Choroid plexus epithelial cell (primary cell): ENCODE data around the gene KDM1B.
"Not testable (repeated sequence)": the region's sequence is repeated elsewhere in the genome, so short reads cannot be mapped to it uniquely, and the experiment has no call there.

ENCODE experiments used
- DNase-seq: peaks from one replicate; pipeline ENCODE4 v3.0.0-alpha.2; 2010; ENCODE audit warnings: low read depth
- H3K4me3 ChIP-seq: 2 replicates; pipeline ENCODE4 v1.5.1; 2011; ENCODE audit warnings: low read depth, mild to moderate bottlenecking, control low read depth, low read length, moderate library complexity
- CTCF ChIP-seq: conservative IDR thresholded peaks from 2 replicates; pipeline ENCODE4 v1.5.1; 2011; ENCODE audit warnings: low read depth, mild to moderate bottlenecking, control low read depth, inconsistent platforms, low read length, moderate library complexity

Gene KDM1B

GRCh38 chr6:18165751-18166150, 10.5 kb downstream of the KDM1B start:
- TF ChIP-seq CTCF = no peak
- DNase-seq = no peak
- no peak overlapping the region for H3K4me3 ChIP-seq

- DNase-seq = no peak
- TF ChIP-seq CTCF = no peak
- no peak overlapping the region for H3K4me3 ChIP-seq
These were observed 11.3 kb downstream of the KDM1B start for GRCh38 chr6:18166312-18167036.

- DNase-seq = no peak
- no peak for TF ChIP-seq CTCF
- no peak overlapping the region for H3K4me3 ChIP-seq
These were observed 13.0 kb downstream of the KDM1B start for GRCh38 chr6:18168264-18168663.

GRCh38 chr6:18171871-18172270, 16.6 kb downstream of the KDM1B start:
- TF ChIP-seq CTCF = no peak
- no peak for DNase-seq
- no peak overlapping the region for H3K4me3 ChIP-seq

GRCh38 chr6:18176198-18176597, 21.0 kb downstream of the KDM1B start:
- not testable (repeated sequence) for DNase-seq, H3K4me3 ChIP-seq

GRCh38 chr6:18177286-18177965, 22.2 kb downstream of the KDM1B start:
- no peak for TF ChIP-seq CTCF
- DNase-seq = no peak
- H3K4me3 ChIP-seq = no peak overlapping the region

GRCh38 chr6:18178960-18179615, 23.9 kb downstream of the KDM1B start:
- no peak for TF ChIP-seq CTCF
- no peak for DNase-seq
- no peak overlapping the region for H3K4me3 ChIP-seq
